Breast epithelium (tissue), 3 donors: ENCODE measurements around the gene F3.

ENCODE experiments used
- CTCF ChIP-seq, 3 donors: fragments of 450-650 bp; IDR thresholded peaks; one replicate each; pipeline ENCODE4 v1.5.1; 2016 to 2017; ENCODE audit warnings: antibody characterized with exemption in 3 of 3, mild to moderate bottlenecking in 3 of 3, moderate library complexity in 3 of 3
- POLR2A ChIP-seq: fragments of 450-650 bp; IDR thresholded peaks from one replicate; pipeline ENCODE4 v1.6.1; 2016; ENCODE audit warnings: antibody characterized with exemption, mild to moderate bottlenecking, moderate library complexity
- POLR2AphosphoS5 ChIP-seq, 3 donors: sonication (generic); formaldehyde crosslinking; IDR thresholded peaks; one replicate each; pipeline ENCODE4 v1.6.1; 2017; ENCODE audit warnings: antibody characterized with exemption in 3 of 3

- TF ChIP-seq POLR2AphosphoS5 (IDR thresholded peaks at IDR 0.05) (no peak), CTCF (IDR thresholded peaks at IDR 0.05) (no peak), POLR2A (no peak)
Measured at GRCh38 chr1:94535095-94535494, 6.5 kb downstream of the F3 start.
